ENCODE measurements around the gene BCL2L14.

DNA sequence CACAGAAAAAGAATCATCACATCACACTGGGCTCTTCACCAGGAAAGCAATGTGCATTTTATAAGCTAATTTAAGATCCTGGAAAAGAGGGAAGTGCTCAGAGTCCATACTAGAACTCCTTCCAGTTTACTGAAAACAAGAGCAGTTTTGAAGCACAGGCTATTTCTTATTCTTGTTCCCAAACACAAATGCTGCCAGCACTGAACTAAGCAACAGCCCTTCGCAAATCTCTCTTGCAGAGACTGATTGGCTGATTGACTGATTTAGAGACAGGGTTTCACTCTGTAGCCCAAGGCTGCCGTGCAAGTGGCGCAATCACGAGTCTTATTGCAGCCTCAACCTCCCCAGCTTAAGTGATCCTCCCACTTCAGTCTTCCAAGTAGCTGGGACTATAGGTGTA is 44.8 kb downstream of the BCL2L14 start:
- TF ChIP-seq, protein P1, sequence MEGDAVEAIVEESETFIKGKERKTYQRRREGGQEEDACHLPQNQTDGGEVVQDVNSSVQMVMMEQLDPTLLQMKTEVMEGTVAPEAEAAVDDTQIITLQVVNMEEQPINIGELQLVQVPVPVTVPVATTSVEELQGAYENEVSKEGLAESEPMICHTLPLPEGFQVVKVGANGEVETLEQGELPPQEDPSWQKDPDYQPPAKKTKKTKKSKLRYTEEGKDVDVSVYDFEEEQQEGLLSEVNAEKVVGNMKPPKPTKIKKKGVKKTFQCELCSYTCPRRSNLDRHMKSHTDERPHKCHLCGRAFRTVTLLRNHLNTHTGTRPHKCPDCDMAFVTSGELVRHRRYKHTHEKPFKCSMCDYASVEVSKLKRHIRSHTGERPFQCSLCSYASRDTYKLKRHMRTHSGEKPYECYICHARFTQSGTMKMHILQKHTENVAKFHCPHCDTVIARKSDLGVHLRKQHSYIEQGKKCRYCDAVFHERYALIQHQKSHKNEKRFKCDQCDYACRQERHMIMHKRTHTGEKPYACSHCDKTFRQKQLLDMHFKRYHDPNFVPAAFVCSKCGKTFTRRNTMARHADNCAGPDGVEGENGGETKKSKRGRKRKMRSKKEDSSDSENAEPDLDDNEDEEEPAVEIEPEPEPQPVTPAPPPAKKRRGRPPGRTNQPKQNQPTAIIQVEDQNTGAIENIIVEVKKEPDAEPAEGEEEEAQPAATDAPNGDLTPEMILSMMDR (conservative IDR thresholded peaks at IDR 0.05; ENCODE audit: low read depth, low read length) = no peak
- TF ChIP-seq EZH2 (IDR thresholded peaks at IDR 0.05; ENCODE audit: low read length, unreplicated experiment) = no peak
